Fibroblast of lung (primary cell): ENCODE measurements around the gene MRPS18A. TPM values are rescaled to one million over a fixed set of nuclear protein-coding genes. Genes with fewer than 3 reads are reported as not detected.
A peak's percentile ranks its signal among the peaks of the same experiment; 100 is the strongest.

Experiments
- DNase-seq, 2 donors: peaks; one replicate each; pipeline versions ENCODE4 v3.0.0 to v3.0.0-alpha.2; 2010; ENCODE audit warnings: low read depth in 2 of 2
- H2AFZ ChIP-seq: 2 replicates; pipeline ENCODE4 v1.5.1; 2012; ENCODE audit warnings: low read length, control low read depth, inconsistent platforms
- H3K27ac ChIP-seq: 2 replicates; pipeline ENCODE4 v1.5.1; 2011; ENCODE audit warnings: low read length, control low read depth; ENCODE audit not compliant: insufficient read depth
- H3K27me3 ChIP-seq: 2 replicates; pipeline ENCODE4 v1.5.1; 2011; ENCODE audit warnings: mild to moderate bottlenecking, low read length; ENCODE audit not compliant: control insufficient read depth, insufficient read depth
- H3K36me3 ChIP-seq: 2 replicates; pipeline ENCODE4 v1.5.1; 2011; ENCODE audit warnings: low read length; ENCODE audit not compliant: control insufficient read depth, insufficient read depth
- H3K4me1 ChIP-seq: 2 replicates; pipeline ENCODE4 v1.5.1; 2011; ENCODE audit warnings: low read length; ENCODE audit not compliant: control insufficient read depth, insufficient read depth; ENCODE audit errors: extremely low read depth
- H3K4me2 ChIP-seq: 2 replicates; pipeline ENCODE4 v1.5.1; 2011; ENCODE audit warnings: low read length, control low read depth; ENCODE audit not compliant: insufficient read depth; ENCODE audit errors: extremely low read depth
- H3K4me3 ChIP-seq, 4 experiments: fragments of 200-600 bp in 1 of 4; sonication (generic) in 1 of 4; replicated peaks in 1 of 4; 2 replicates each; pipeline ENCODE4 v1.5.1; 2011 to 2016; ENCODE audit warnings: low read length in 4 of 4, low read depth in 3 of 4, mild to moderate bottlenecking in 3 of 4, control low read depth in 2 of 4, inconsistent platforms in 1 of 4, mixed read lengths in 1 of 4; ENCODE audit not compliant: insufficient read depth in 1 of 4; ENCODE audit errors: control extremely low read depth in 1 of 4
- H3K79me2 ChIP-seq: 2 replicates; pipeline ENCODE4 v1.5.1; 2012; ENCODE audit warnings: mild to moderate bottlenecking, low read length, inconsistent platforms; ENCODE audit not compliant: control insufficient read depth, insufficient read depth
- H3K9ac ChIP-seq: 2 replicates; pipeline ENCODE4 v1.5.1; 2011; ENCODE audit warnings: mild to moderate bottlenecking, low read length, control low read depth; ENCODE audit not compliant: insufficient read depth
- H3K9me3 ChIP-seq: 2 replicates; pipeline ENCODE4 v1.5.1; 2012; ENCODE audit warnings: low read depth, low read length; ENCODE audit not compliant: control insufficient read depth, insufficient read depth
- H4K20me1 ChIP-seq: 2 replicates; pipeline ENCODE4 v1.5.1; 2011; ENCODE audit warnings: low read length; ENCODE audit not compliant: control insufficient read depth, insufficient read depth; ENCODE audit errors: extremely low read depth
- CTCF ChIP-seq, 2 donors: IDR thresholded peaks in 1 of 2; conservative IDR thresholded peaks in 1 of 2; 1 replicate in 1 of 2; 2 replicates in 1 of 2; pipeline ENCODE4 v1.5.1; 2011 to 2012; ENCODE audit warnings: low read length in 2 of 2, control low read depth in 1 of 2, inconsistent platforms in 1 of 2, low read depth in 1 of 2, mild to moderate bottlenecking in 1 of 2
- EZH2 ChIP-seq: IDR thresholded peaks from 2 replicates; pipeline ENCODE4 v1.5.1; 2012; ENCODE audit warnings: low read length, control low read depth, mild to moderate bottlenecking; ENCODE audit errors: missing control alignments
- polyA plus RNA-seq, 2 donors: library from polyadenylated mRNA; depleted of rRNA in 1 of 2; stranded (reverse) in 1 of 2; unstranded in 1 of 2; fragments of >200 nt; gene quantifications; 2 replicates each; pipeline ENCODE4 v1.2.1, GENCODE V29; 2011 to 2012; ENCODE audit warnings: missing spikeins in 1 of 2
- total RNA-seq: library from RNA; depleted of rRNA; stranded (reverse); fragments of >200 nt; gene quantifications from 2 replicates; pipeline ENCODE4 v1.2.1, GENCODE V29; 2014

MRPS18A gene
- total and polyA plus RNA-seq, 2 donors (not counting 1 experiment from before 2014, with no cell fraction given): 31.8 to 42.1 TPM

- no peak overlapping the region for H3K27ac ChIP-seq
- peak overlapping the region; percentile 40 for H3K4me2 ChIP-seq
- no peaks in the 10 kb centered on the region for H3K79me2 ChIP-seq
- no peak overlapping the region for H3K4me3 ChIP-seq
- H3K36me3 ChIP-seq: no peaks in the 10 kb centered on the region
- H3K9me3 ChIP-seq: no peaks in the 10 kb centered on the region
- TF ChIP-seq EZH2: no peak
- no peak for TF ChIP-seq CTCF (conservative IDR thresholded peaks at IDR 0.05 in 1 of 2, IDR thresholded peaks at IDR 0.05 in 1 of 2; ENCODE audit: low read depth in 1 of 2, low read length in 2 of 2)
- no peaks in the 10 kb centered on the region for H4K20me1 ChIP-seq
- peaks cover 24% of the 10 kb centered on the region for H3K4me1 ChIP-seq
- H3K27me3 ChIP-seq: no peaks in the 10 kb centered on the region
- peak; percentile 27 to 54 for DNase-seq
- H2AFZ ChIP-seq: peak overlapping the region; percentile 22
- H3K9ac ChIP-seq: no peak overlapping the region
Observed at GRCh38 chr6:43699564-43700186, 12.1 kb upstream of the MRPS18A start.

GRCh38 chr6:43698584-43699349, 11.2 kb upstream of the MRPS18A start:
- TF ChIP-seq CTCF (conservative IDR thresholded peaks at IDR 0.05 in 1 of 2, IDR thresholded peaks at IDR 0.05 in 1 of 2; ENCODE audit: low read depth in 1 of 2, low read length in 2 of 2) (no peak), EZH2 (no peak)
- peak in 1 of 2 donors; percentile 87 for DNase-seq
- Histone ChIP-seq H3K27me3 (no peaks in the 10 kb centered on the region), H3K4me2 (peak overlapping the region; percentile 45), H2AFZ (no peak overlapping the region), H3K79me2 (no peaks in the 10 kb centered on the region), H3K36me3 (no peaks in the 10 kb centered on the region), H3K4me3 (no peak overlapping the region), H3K4me1 (peaks cover 24% of the 10 kb centered on the region), H3K9ac (no peak overlapping the region), H4K20me1 (no peaks in the 10 kb centered on the region), H3K9me3 (no peaks in the 10 kb centered on the region), H3K27ac (no peak overlapping the region)

GRCh38 chr6:43697421-43697820, 9.8 kb upstream of the MRPS18A start:
- Histone ChIP-seq H3K36me3 (no peaks in the 10 kb centered on the region), H3K9me3 (no peaks in the 10 kb centered on the region), H4K20me1 (no peaks in the 10 kb centered on the region), H3K27me3 (no peaks in the 10 kb centered on the region), H3K4me3 (no peak overlapping the region), H3K79me2 (no peaks in the 10 kb centered on the region), H3K9ac (no peak overlapping the region), H3K4me2 (no peak overlapping the region), H3K4me1 (peaks cover 18% of the 10 kb centered on the region), H2AFZ (no peak overlapping the region), H3K27ac (no peak overlapping the region)
- no peak for DNase-seq
- no peak for TF ChIP-seq CTCF (conservative IDR thresholded peaks at IDR 0.05 in 1 of 2, IDR thresholded peaks at IDR 0.05 in 1 of 2; ENCODE audit: low read depth in 1 of 2, low read length in 2 of 2)
- TF ChIP-seq EZH2: no peak
